Gastrocnemius medialis (tissue), 4 donors: ENCODE results near the gene GRM8.

Source experiments
- POLR2A ChIP-seq, 2 donors: fragments of 450-650 bp; IDR thresholded peaks; one replicate each; pipeline ENCODE4 v1.6.1; 2017; ENCODE audit warnings: antibody characterized with exemption in 2 of 2, mild to moderate bottlenecking in 2 of 2, moderate library complexity in 2 of 2
- TF ChIP-seq, protein P1 (sequence below), 5 experiments: fragments of 450-650 bp in 3 of 5; fragments of 200-600 bp in 2 of 5; sonication (generic) in 2 of 5; IDR thresholded peaks in 4 of 5; conservative IDR thresholded peaks in 1 of 5; 1 replicate in 4 of 5; 2 replicates in 1 of 5; pipeline ENCODE4 v1.5.1; 2016 to 2019; ENCODE audit warnings: antibody characterized with exemption in 5 of 5, mild to moderate bottlenecking in 3 of 5, moderate library complexity in 3 of 5

DNA sequence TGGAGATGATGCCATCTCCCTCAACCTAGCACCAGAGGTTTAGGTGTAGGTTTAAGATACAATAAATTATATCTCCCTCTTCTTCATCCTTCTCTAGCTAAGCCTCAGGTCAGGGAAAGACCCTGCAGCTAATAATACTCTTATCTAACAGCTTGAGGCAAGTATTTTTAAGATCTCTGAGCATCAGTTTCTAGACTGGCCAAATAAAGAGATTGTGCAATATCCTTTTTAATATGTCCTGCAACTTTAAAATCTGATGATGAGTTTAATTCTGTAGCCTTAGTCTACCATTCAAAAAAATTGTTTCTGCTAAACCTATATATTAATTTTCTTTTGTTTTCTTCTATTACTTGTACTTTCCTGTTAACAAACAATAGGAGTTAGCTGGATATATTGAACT lies 850.8 kb downstream of the GRM8 start:
- TF ChIP-seq POLR2A (IDR thresholded peaks at IDR 0.05), result no peak
- TF ChIP-seq, protein P1, sequence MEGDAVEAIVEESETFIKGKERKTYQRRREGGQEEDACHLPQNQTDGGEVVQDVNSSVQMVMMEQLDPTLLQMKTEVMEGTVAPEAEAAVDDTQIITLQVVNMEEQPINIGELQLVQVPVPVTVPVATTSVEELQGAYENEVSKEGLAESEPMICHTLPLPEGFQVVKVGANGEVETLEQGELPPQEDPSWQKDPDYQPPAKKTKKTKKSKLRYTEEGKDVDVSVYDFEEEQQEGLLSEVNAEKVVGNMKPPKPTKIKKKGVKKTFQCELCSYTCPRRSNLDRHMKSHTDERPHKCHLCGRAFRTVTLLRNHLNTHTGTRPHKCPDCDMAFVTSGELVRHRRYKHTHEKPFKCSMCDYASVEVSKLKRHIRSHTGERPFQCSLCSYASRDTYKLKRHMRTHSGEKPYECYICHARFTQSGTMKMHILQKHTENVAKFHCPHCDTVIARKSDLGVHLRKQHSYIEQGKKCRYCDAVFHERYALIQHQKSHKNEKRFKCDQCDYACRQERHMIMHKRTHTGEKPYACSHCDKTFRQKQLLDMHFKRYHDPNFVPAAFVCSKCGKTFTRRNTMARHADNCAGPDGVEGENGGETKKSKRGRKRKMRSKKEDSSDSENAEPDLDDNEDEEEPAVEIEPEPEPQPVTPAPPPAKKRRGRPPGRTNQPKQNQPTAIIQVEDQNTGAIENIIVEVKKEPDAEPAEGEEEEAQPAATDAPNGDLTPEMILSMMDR (IDR thresholded peaks at IDR 0.05 in 4 of 5, conservative IDR thresholded peaks at IDR 0.05 in 1 of 5), result no peak
